Activated CD8-positive, alpha-beta memory T cell treated with anti-CD3 and anti-CD28 coated beads, Interleukin-2, amount 50 U/mL, for 4 hours (primary cell): ENCODE data around the gene HPS4.
"Not testable (repeated sequence)": the region's sequence is repeated elsewhere in the genome, so short reads cannot be mapped to it uniquely, and the experiment has no call there.

Experiments used
- DNase-seq: peaks from one replicate; pipeline ENCODE4 v3.0.0-alpha.2; 2020

Gene HPS4

GRCh38 chr22:26438776-26439175, 44.8 kb downstream of the HPS4 start:
- not testable (repeated sequence) for DNase-seq

GRCh38 chr22:26437694-26438392, 45.7 kb downstream of the HPS4 start:
- DNase-seq, result no peak

- DNase-seq, result no peak
These were observed 46.6 kb downstream of the HPS4 start for GRCh38 chr22:26436903-26437515.

GRCh38 chr22:26435327-26436093, 48.1 kb downstream of the HPS4 start:
- DNase-seq, result no peak

GRCh38 chr22:26433805-26434204, 49.8 kb downstream of the HPS4 start:
- no peak for DNase-seq

- DNase-seq, result no peak
These were observed 50.8 kb downstream of the HPS4 start for GRCh38 chr22:26432619-26433311.

GRCh38 chr22:26431261-26431995, 52.2 kb downstream of the HPS4 start:
- no peak for DNase-seq

- no peak for DNase-seq
These were observed 53.0 kb downstream of the HPS4 start for GRCh38 chr22:26430600-26430999.

- DNase-seq, result peak; percentile 35
These were observed 53.9 kb downstream of the HPS4 start for GRCh38 chr22:26429458-26430286.

- peak; percentile 79 for DNase-seq
These were observed 54.8 kb downstream of the HPS4 start, which contains the start of gene ASPHD2 for GRCh38 chr22:26428515-26429457. Gene ASPHD2, plus strand, starts transcription at chr22:26429260. Its CDS starts 4,356 bp downstream, at chr22:26433616.

GRCh38 chr22:26426924-26427323, 56.7 kb downstream of the HPS4 start:
- no peak for DNase-seq

GRCh38 chr22:26418620-26419019, 65.0 kb downstream of the HPS4 start:
- DNase-seq, result no peak

- DNase-seq, result no peak
These were observed 66.2 kb downstream of the HPS4 start for GRCh38 chr22:26417406-26417805.

GRCh38 chr22:26416670-26417276, 66.8 kb downstream of the HPS4 start:
- no peak for DNase-seq

- no peak for DNase-seq
These were observed 67.3 kb downstream of the HPS4 start for GRCh38 chr22:26416256-26416655.

GRCh38 chr22:26414347-26414746, 69.2 kb downstream of the HPS4 start:
- no peak for DNase-seq

GRCh38 chr22:26410386-26410785, 73.2 kb downstream of the HPS4 start:
- no peak for DNase-seq

- no peak for DNase-seq
These were observed 73.8 kb downstream of the HPS4 start for GRCh38 chr22:26409719-26410335.

GRCh38 chr22:26408562-26409220, 74.9 kb downstream of the HPS4 start:
- DNase-seq, result not testable (repeated sequence)
